ENCODE data around the gene ODR4.

Gene ODR4

GRCh38 chr1:186443638-186444037, 68.0 kb downstream of the ODR4 start:
- Histone ChIP-seq H3K4me3 (ENCODE audit: low read length, poor library complexity, severe bottlenecking) (no peak overlapping the region), H3K27me3 (ENCODE audit: insufficient read depth, low read length, poor library complexity, severe bottlenecking) (no peaks in the 10 kb centered on the region), H3K79me2 (ENCODE audit: insufficient read depth, low read length) (no peaks in the 10 kb centered on the region), H3K9me3 (ENCODE audit: insufficient read depth, low read depth, low read length) (no peaks in the 10 kb centered on the region), H3K9me2 (replicated peaks; ENCODE audit: low read depth, low read length) (no peaks in the 10 kb centered on the region), H3K4me1 (ENCODE audit: insufficient read depth, low read length, poor library complexity, severe bottlenecking) (no peaks in the 10 kb centered on the region), H3K36me3 (ENCODE audit: insufficient read depth, low read length) (no peaks in the 10 kb centered on the region), H3K9ac (ENCODE audit: low read depth, low read length, poor library complexity, severe bottlenecking) (no peak overlapping the region), H3F3A (ENCODE audit: low read depth) (no peaks in the 10 kb centered on the region), H4K20me1 (ENCODE audit: insufficient read depth, low read length, poor library complexity, severe bottlenecking) (no peaks in the 10 kb centered on the region), H3K4me2 (ENCODE audit: low read depth, low read length, poor library complexity, severe bottlenecking) (no peak overlapping the region), H2AFZ (ENCODE audit: low read length) (no peak overlapping the region)
- no peak for TF ChIP-seq EZH2phosphoT487 (IDR thresholded peaks at IDR 0.05; ENCODE audit: borderline replicate concordance)
- TF ChIP-seq, protein P1, sequence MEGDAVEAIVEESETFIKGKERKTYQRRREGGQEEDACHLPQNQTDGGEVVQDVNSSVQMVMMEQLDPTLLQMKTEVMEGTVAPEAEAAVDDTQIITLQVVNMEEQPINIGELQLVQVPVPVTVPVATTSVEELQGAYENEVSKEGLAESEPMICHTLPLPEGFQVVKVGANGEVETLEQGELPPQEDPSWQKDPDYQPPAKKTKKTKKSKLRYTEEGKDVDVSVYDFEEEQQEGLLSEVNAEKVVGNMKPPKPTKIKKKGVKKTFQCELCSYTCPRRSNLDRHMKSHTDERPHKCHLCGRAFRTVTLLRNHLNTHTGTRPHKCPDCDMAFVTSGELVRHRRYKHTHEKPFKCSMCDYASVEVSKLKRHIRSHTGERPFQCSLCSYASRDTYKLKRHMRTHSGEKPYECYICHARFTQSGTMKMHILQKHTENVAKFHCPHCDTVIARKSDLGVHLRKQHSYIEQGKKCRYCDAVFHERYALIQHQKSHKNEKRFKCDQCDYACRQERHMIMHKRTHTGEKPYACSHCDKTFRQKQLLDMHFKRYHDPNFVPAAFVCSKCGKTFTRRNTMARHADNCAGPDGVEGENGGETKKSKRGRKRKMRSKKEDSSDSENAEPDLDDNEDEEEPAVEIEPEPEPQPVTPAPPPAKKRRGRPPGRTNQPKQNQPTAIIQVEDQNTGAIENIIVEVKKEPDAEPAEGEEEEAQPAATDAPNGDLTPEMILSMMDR (conservative IDR thresholded peaks at IDR 0.05; ENCODE audit: low read length) = no peak

- Histone ChIP-seq H3K9me3 (ENCODE audit: insufficient read depth, low read depth, low read length) (no peaks in the 10 kb centered on the region), H2AFZ (ENCODE audit: low read length) (no peak overlapping the region), H3K9me2 (replicated peaks; ENCODE audit: low read depth, low read length) (no peaks in the 10 kb centered on the region), H3K36me3 (ENCODE audit: insufficient read depth, low read length) (no peaks in the 10 kb centered on the region), H3F3A (ENCODE audit: low read depth) (no peaks in the 10 kb centered on the region), H3K4me3 (ENCODE audit: low read length, poor library complexity, severe bottlenecking) (no peak overlapping the region), H4K20me1 (ENCODE audit: insufficient read depth, low read length, poor library complexity, severe bottlenecking) (no peaks in the 10 kb centered on the region), H3K9ac (ENCODE audit: low read depth, low read length, poor library complexity, severe bottlenecking) (no peak overlapping the region), H3K4me1 (ENCODE audit: insufficient read depth, low read length, poor library complexity, severe bottlenecking) (no peaks in the 10 kb centered on the region), H3K27me3 (ENCODE audit: insufficient read depth, low read length, poor library complexity, severe bottlenecking) (no peaks in the 10 kb centered on the region), H3K79me2 (ENCODE audit: insufficient read depth, low read length) (no peaks in the 10 kb centered on the region), H3K4me2 (ENCODE audit: low read depth, low read length, poor library complexity, severe bottlenecking) (no peak overlapping the region)
- TF ChIP-seq, protein P1 (conservative IDR thresholded peaks at IDR 0.05; ENCODE audit: low read length) = no peak
- no peak for TF ChIP-seq EZH2phosphoT487 (IDR thresholded peaks at IDR 0.05; ENCODE audit: borderline replicate concordance)
Measured at GRCh38 chr1:186446152-186446551, 70.5 kb downstream of the ODR4 start.

GRCh38 chr1:186454981-186455380, 79.3 kb downstream of the ODR4 start:
- Histone ChIP-seq H3K4me1 (ENCODE audit: insufficient read depth, low read length, poor library complexity, severe bottlenecking) (no peaks in the 10 kb centered on the region), H4K20me1 (ENCODE audit: insufficient read depth, low read length, poor library complexity, severe bottlenecking) (no peaks in the 10 kb centered on the region), H3K9me2 (replicated peaks; ENCODE audit: low read depth, low read length) (no peaks in the 10 kb centered on the region), H3K79me2 (ENCODE audit: insufficient read depth, low read length) (no peaks in the 10 kb centered on the region), H3F3A (ENCODE audit: low read depth) (no peaks in the 10 kb centered on the region), H3K27me3 (ENCODE audit: insufficient read depth, low read length, poor library complexity, severe bottlenecking) (no peaks in the 10 kb centered on the region), H3K9ac (ENCODE audit: low read depth, low read length, poor library complexity, severe bottlenecking) (no peak overlapping the region), H3K36me3 (ENCODE audit: insufficient read depth, low read length) (no peaks in the 10 kb centered on the region), H3K4me2 (ENCODE audit: low read depth, low read length, poor library complexity, severe bottlenecking) (no peak overlapping the region), H2AFZ (ENCODE audit: low read length) (no peak overlapping the region), H3K9me3 (ENCODE audit: insufficient read depth, low read depth, low read length) (no peaks in the 10 kb centered on the region), H3K4me3 (ENCODE audit: low read length, poor library complexity, severe bottlenecking) (no peak overlapping the region)
- TF ChIP-seq, protein P1 (conservative IDR thresholded peaks at IDR 0.05; ENCODE audit: low read length) = no peak
- TF ChIP-seq EZH2phosphoT487 (IDR thresholded peaks at IDR 0.05; ENCODE audit: borderline replicate concordance) = no peak

All from Loucy (cell line).